H9 (cell line): ENCODE measurements around the gene OPA3. TPM values are rescaled to one million over a fixed set of nuclear protein-coding genes. Genes with fewer than 3 reads are reported as not detected.

Experiments
- DNase-seq: peaks from one replicate; pipeline ENCODE4 v3.0.0-alpha.2; 2017
- H2AFZ ChIP-seq: one replicate; pipeline ENCODE4 v1.6.1; 2013; ENCODE audit warnings: mild to moderate bottlenecking, low read length, control low read depth, moderate library complexity
- H2AK5ac ChIP-seq: 2 replicates; pipeline ENCODE4 v1.6.1; 2013; ENCODE audit warnings: low read length, control low read depth, mixed read lengths; ENCODE audit not compliant: insufficient read length
- H2BK120ac ChIP-seq: one replicate; pipeline ENCODE4 v1.6.1; 2013; ENCODE audit warnings: low read depth, mild to moderate bottlenecking, low read length, control low read depth, inconsistent platforms; ENCODE audit not compliant: poor library complexity, severe bottlenecking
- H2BK12ac ChIP-seq: 2 replicates; pipeline ENCODE4 v1.6.1; 2013; ENCODE audit warnings: low read length, control low read depth, mixed read lengths, low read depth; ENCODE audit not compliant: insufficient read length
- H2BK15ac ChIP-seq: 2 replicates; pipeline ENCODE4 v1.6.1; 2013; ENCODE audit warnings: low read depth, low read length, control low read depth
- H2BK20ac ChIP-seq: one replicate; pipeline ENCODE4 v1.6.1; 2013; ENCODE audit warnings: low read depth, mild to moderate bottlenecking, low read length, control low read depth, inconsistent platforms; ENCODE audit not compliant: poor library complexity, severe bottlenecking
- H2BK5ac ChIP-seq: 2 replicates; pipeline ENCODE4 v1.6.1; 2013; ENCODE audit warnings: low read length, control low read depth, mixed read lengths; ENCODE audit not compliant: insufficient read length
- H3K14ac ChIP-seq: 2 replicates; pipeline ENCODE4 v1.6.1; 2013; ENCODE audit warnings: low read length, control low read depth; ENCODE audit not compliant: insufficient read depth
- H3K18ac ChIP-seq: 2 replicates; pipeline ENCODE4 v1.6.1; 2013; ENCODE audit warnings: low read depth, mild to moderate bottlenecking, mixed read lengths, low read length, control low read depth; ENCODE audit not compliant: insufficient read length
- H3K23ac ChIP-seq: 2 replicates; pipeline ENCODE4 v1.6.1; 2013; ENCODE audit warnings: low read length, control low read depth, mixed read lengths, low read depth; ENCODE audit not compliant: insufficient read length
- H3K23me2 ChIP-seq: 2 replicates; pipeline ENCODE4 v1.6.1; 2013; ENCODE audit warnings: low read depth, mild to moderate bottlenecking, mixed read lengths, low read length, control low read depth; ENCODE audit not compliant: insufficient read length, poor library complexity, severe bottlenecking
- H3K27ac ChIP-seq: 2 replicates; pipeline ENCODE4 v1.5.1; 2013; ENCODE audit warnings: low read length, control low read depth, mixed read lengths, low read depth; ENCODE audit not compliant: insufficient read length
- H3K27me3 ChIP-seq: 2 replicates; pipeline ENCODE4 v1.6.1; 2013; ENCODE audit warnings: low read length, control low read depth, inconsistent platforms; ENCODE audit not compliant: insufficient read depth
- H3K4ac ChIP-seq: 2 replicates; pipeline ENCODE4 v1.6.1; 2013; ENCODE audit warnings: low read depth, mild to moderate bottlenecking, control low read depth, inconsistent platforms, low read length, moderate library complexity
- H3K4me1 ChIP-seq: 2 replicates; pipeline ENCODE4 v1.6.1; 2013; ENCODE audit warnings: low read length, control low read depth, inconsistent platforms; ENCODE audit not compliant: insufficient read depth
- H3K4me2 ChIP-seq: 2 replicates; pipeline ENCODE4 v1.6.1; 2013; ENCODE audit warnings: low read length, control low read depth, mixed read lengths; ENCODE audit not compliant: insufficient read length, insufficient read depth
- H3K56ac ChIP-seq: 2 replicates; pipeline ENCODE4 v1.6.1; 2013; ENCODE audit warnings: low read depth, mild to moderate bottlenecking, mixed read lengths, low read length, control low read depth; ENCODE audit not compliant: insufficient read length
- H3K79me1 ChIP-seq: 2 replicates; pipeline ENCODE4 v1.6.1; 2013; ENCODE audit warnings: low read depth, mild to moderate bottlenecking, moderate library complexity, low read length, control low read depth, inconsistent platforms; ENCODE audit not compliant: insufficient read depth, poor library complexity, severe bottlenecking
- H3K79me2 ChIP-seq: 2 replicates; pipeline ENCODE4 v1.6.1; 2013; ENCODE audit warnings: low read length, control low read depth, inconsistent platforms; ENCODE audit not compliant: insufficient read depth
- H3K9ac ChIP-seq: 2 replicates; pipeline ENCODE4 v1.6.1; 2013; ENCODE audit warnings: low read length, control low read depth, mixed read lengths; ENCODE audit not compliant: insufficient read length; ENCODE audit errors: extremely low read depth
- H3K9me3 ChIP-seq: one replicate; pipeline ENCODE4 v1.6.1; 2013; ENCODE audit warnings: low read depth, low read length, inconsistent platforms; ENCODE audit not compliant: control insufficient read depth
- H3T11ph ChIP-seq: one replicate; pipeline ENCODE4 v1.6.1; 2013; ENCODE audit warnings: mild to moderate bottlenecking, low read length, control low read depth, inconsistent platforms
- H4K20me1 ChIP-seq: one replicate; pipeline ENCODE4 v1.6.1; 2013; ENCODE audit not compliant: control insufficient read depth, insufficient read length, insufficient read depth
- H4K5ac ChIP-seq: 2 replicates; pipeline ENCODE4 v1.6.1; 2013; ENCODE audit warnings: low read depth, mild to moderate bottlenecking, mixed read lengths, low read length, control low read depth; ENCODE audit not compliant: insufficient read length
- H4K8ac ChIP-seq: replicated peaks from 2 replicates; pipeline ENCODE4 v1.6.1; 2013; ENCODE audit warnings: low read length, control low read depth, mixed read lengths, low read depth; ENCODE audit not compliant: insufficient read length
- H4K91ac ChIP-seq: 2 replicates; pipeline ENCODE4 v1.6.1; 2013; ENCODE audit warnings: low read depth, mild to moderate bottlenecking, moderate library complexity, mixed read lengths, low read length, control low read depth; ENCODE audit not compliant: insufficient read length
- H3K27ac Mint-ChIP-seq, 3 experiments: 2 replicates in 2 of 3; 3 replicates in 1 of 3; pipeline ENCODE4 v1.8.0; 2020 to 2021; ENCODE audit warnings: mixed read lengths in 3 of 3, mild to moderate bottlenecking in 1 of 3, moderate library complexity in 1 of 3
- H3K27me3 Mint-ChIP-seq: 2 replicates; pipeline ENCODE4 v1.8.0; 2021; ENCODE audit warnings: low read depth, mild to moderate bottlenecking, moderate library complexity, mixed read lengths
- H3K36me3 Mint-ChIP-seq, 3 experiments: 2 replicates in 2 of 3; 3 replicates in 1 of 3; pipeline ENCODE4 v1.8.0; 2020 to 2021; ENCODE audit warnings: low read depth in 3 of 3, mixed read lengths in 3 of 3; ENCODE audit not compliant: insufficient read depth in 1 of 3
- H3K4me1 Mint-ChIP-seq, 2 experiments: 2 replicates each; pipeline ENCODE4 v1.8.0; 2020; ENCODE audit warnings: mixed read lengths in 2 of 2
- H3K4me3 Mint-ChIP-seq, 2 experiments: 2 replicates in 1 of 2; 3 replicates in 1 of 2; pipeline ENCODE4 v1.8.0; 2020 to 2021; ENCODE audit warnings: mild to moderate bottlenecking in 2 of 2, mixed read lengths in 2 of 2, moderate library complexity in 1 of 2
- H3K9me3 Mint-ChIP-seq, 2 experiments: 2 replicates in 1 of 2; 3 replicates in 1 of 2; pipeline ENCODE4 v1.8.0; 2020; ENCODE audit warnings: mild to moderate bottlenecking in 2 of 2, mixed read lengths in 2 of 2, moderate library complexity in 1 of 2
- CTCF ChIP-seq: fragments of 200-600 bp; sonication (generic); conservative IDR thresholded peaks from 3 replicates; pipeline ENCODE4 v1.8.0; 2021; ENCODE audit warnings: antibody characterized with exemption, mild to moderate bottlenecking
- WGBS: extraction: QIAGEN DNeasy Blood & Tissue Kit; methylation state at CpG from one replicate; pipeline ENCODE4 v1.1.7; 2013; ENCODE audit warnings: missing lambda C conversion rate, low lambda C conversion rate, mixed read lengths; ENCODE audit not compliant: insufficient read length; ENCODE audit errors: extremely low coverage; 5-methylcytosine and 5-hydroxymethylcytosine counted together
- total RNA-seq: library from RNA; stranded (reverse); gene quantifications from 2 replicates; pipeline ENCODE4 v1.2.1, GENCODE V29; 2021

The OPA3 gene
- total RNA-seq, 1 experiment from 2014 or later: 13.0 TPM

GRCh38 chr19:45477713-45478453, 106.7 kb downstream of the OPA3 start:
- no peak overlapping the region for H3K4ac ChIP-seq

More at GRCh38 chr19:45477713-45478453, 106.7 kb downstream of the OPA3 start:
- Histone ChIP-seq H4K91ac (no peak overlapping the region), H3T11ph (no peak overlapping the region), H3K9me3 (no peaks in the 10 kb centered on the region), H3K4me1 (no peaks in the 10 kb centered on the region), H3K18ac (no peak overlapping the region), H3K23me2 (peaks cover 4% of the 10 kb centered on the region), H4K8ac (no peak overlapping the region), H4K5ac (no peak overlapping the region), H3K9ac (no peak overlapping the region), H3K79me2 (no peaks in the 10 kb centered on the region), H3K27ac (no peak overlapping the region), H2AFZ (no peak overlapping the region), H3K56ac (no peak overlapping the region), H4K20me1 (no peaks in the 10 kb centered on the region), H3K23ac (no peak overlapping the region), H3K27me3 (no peaks in the 10 kb centered on the region), H2BK20ac (no peak overlapping the region), H2BK120ac (no peak overlapping the region), H2BK5ac (no peak overlapping the region), H2BK15ac (no peak overlapping the region), H2BK12ac (no peak overlapping the region), H3K79me1 (no peaks in the 10 kb centered on the region), H3K4me2 (peak overlapping the region; percentile 50), H2AK5ac (no peak overlapping the region), H3K14ac (no peak overlapping the region)
- DNase-seq: no peak
- Mint-ChIP-seq H3K9me3 (no peaks in the 10 kb centered on the region), H3K27ac (peak overlapping the region in 2 of 3 experiments; percentile 99; a peak in 4 of 7 replicates), H3K4me3 (peak overlapping the region; percentile 74 to 80), H3K4me1 (peaks cover 22 to 31% of the 10 kb centered on the region in 2 experiments), H3K27me3 (peaks cover 8% of the 10 kb centered on the region), H3K36me3 (peaks cover 0 to under 1% (median 0%) of the 10 kb centered on the region in 3 experiments; a peak in 1 of 7 replicates)
- WGBS: no CpG with 5 or more reads among the region's 12 CpGs
- TF ChIP-seq CTCF: no peak; the same call in 2 of the 3 replicates

Other genes with a start within 250 kb of the OPA3 start
- 3.8 and 4.8 TPM in 2 replicates for gene KLC3, start 244.1 kb downstream of the OPA3 start, total RNA-seq
- gene ERCC2, start 214.2 kb downstream of the OPA3 start, total RNA-seq: 94.4 and 98.7 TPM in 2 replicates
- gene PPP1R13L, start 179.7 kb downstream of the OPA3 start, total RNA-seq: 40.4 and 42.6 TPM in 2 replicates
- 43.4 and 48.7 TPM in 2 replicates for gene POLR1G, start 178.2 kb downstream of the OPA3 start, total RNA-seq
- gene ERCC1, start 160.9 kb downstream of the OPA3 start, total RNA-seq: 62.4 and 66.7 TPM in 2 replicates
- 1.7 and 2.5 TPM in 2 replicates for gene FOSB, start 116.8 kb downstream of the OPA3 start, total RNA-seq
- 18.9 and 20.1 TPM in 2 replicates for gene RTN2, start 87.8 kb downstream of the OPA3 start, total RNA-seq
- 7.7 and 8.1 TPM in 2 replicates for gene PPM1N, start 86.4 kb downstream of the OPA3 start, total RNA-seq
- 157 and 162 TPM in 2 replicates for gene VASP, start 77.3 kb downstream of the OPA3 start, total RNA-seq
- 0.07 TPM in 1 of 2 replicates, not detected in the other for gene GPR4, start 17.4 kb upstream of the OPA3 start, total RNA-seq
- gene EML2, start 54.6 kb upstream of the OPA3 start, total RNA-seq: 19.1 and 22.6 TPM in 2 replicates
- gene GIPR, start 83.4 kb upstream of the OPA3 start, total RNA-seq: 0.55 and 0.61 TPM in 2 replicates
- gene SNRPD2, start 107.2 kb upstream of the OPA3 start, total RNA-seq: 793 and 808 TPM in 2 replicates
- gene QPCTL, start 107.9 kb upstream of the OPA3 start, total RNA-seq: 13.7 and 14.1 TPM in 2 replicates
- gene FBXO46, start 146.1 kb upstream of the OPA3 start, total RNA-seq: 43.6 and 43.9 TPM in 2 replicates
- 0.07 TPM in 1 of 2 replicates, not detected in the other for gene MEIOSIN, start 148.6 kb upstream of the OPA3 start, total RNA-seq
- gene SIX5, start 184.4 kb upstream of the OPA3 start, total RNA-seq: 41.6 and 41.7 TPM in 2 replicates
- 63.9 and 67.4 TPM in 2 replicates for gene DMPK, start 197.7 kb upstream of the OPA3 start, total RNA-seq
- 70.7 and 75.1 TPM in 2 replicates for gene DMWD, start 208.0 kb upstream of the OPA3 start, total RNA-seq
- gene RSPH6A, start 230.5 kb upstream of the OPA3 start, total RNA-seq: 0.29 and 0.55 TPM in 2 replicates